HL-60 (cell line): ENCODE measurements around the gene ARID1B.

Experiments
- POLR2AphosphoS5 ChIP-seq: IDR thresholded peaks from 2 replicates; pipeline ENCODE4 v1.6.1; 2012; ENCODE audit warnings: low read depth
- TF ChIP-seq, protein P1 (sequence below): IDR thresholded peaks from one replicate; pipeline ENCODE4 v1.5.1; 2011; ENCODE audit warnings: low read length, control low read depth, inconsistent platforms; ENCODE audit not compliant: insufficient read depth

DNA sequence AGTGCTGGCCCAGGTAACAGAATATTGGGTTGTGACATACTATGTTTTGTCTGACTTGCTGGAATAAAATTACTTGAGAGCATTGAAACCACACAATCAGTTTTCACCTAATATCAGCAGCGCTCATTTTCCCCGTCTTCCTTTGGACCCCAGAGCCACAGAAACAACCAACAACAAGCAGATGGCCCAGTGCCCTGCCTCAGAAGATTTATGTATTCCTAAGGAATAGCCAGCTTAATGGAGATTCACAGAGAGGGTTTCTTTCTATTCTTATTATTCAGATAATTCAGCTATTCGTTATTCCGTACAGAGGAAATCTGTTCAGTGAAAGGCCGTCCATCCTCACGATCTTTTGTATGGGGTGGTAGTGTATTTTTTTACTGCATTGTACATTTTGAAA, 391.3 kb downstream of the ARID1B start:
- TF ChIP-seq, protein P1, sequence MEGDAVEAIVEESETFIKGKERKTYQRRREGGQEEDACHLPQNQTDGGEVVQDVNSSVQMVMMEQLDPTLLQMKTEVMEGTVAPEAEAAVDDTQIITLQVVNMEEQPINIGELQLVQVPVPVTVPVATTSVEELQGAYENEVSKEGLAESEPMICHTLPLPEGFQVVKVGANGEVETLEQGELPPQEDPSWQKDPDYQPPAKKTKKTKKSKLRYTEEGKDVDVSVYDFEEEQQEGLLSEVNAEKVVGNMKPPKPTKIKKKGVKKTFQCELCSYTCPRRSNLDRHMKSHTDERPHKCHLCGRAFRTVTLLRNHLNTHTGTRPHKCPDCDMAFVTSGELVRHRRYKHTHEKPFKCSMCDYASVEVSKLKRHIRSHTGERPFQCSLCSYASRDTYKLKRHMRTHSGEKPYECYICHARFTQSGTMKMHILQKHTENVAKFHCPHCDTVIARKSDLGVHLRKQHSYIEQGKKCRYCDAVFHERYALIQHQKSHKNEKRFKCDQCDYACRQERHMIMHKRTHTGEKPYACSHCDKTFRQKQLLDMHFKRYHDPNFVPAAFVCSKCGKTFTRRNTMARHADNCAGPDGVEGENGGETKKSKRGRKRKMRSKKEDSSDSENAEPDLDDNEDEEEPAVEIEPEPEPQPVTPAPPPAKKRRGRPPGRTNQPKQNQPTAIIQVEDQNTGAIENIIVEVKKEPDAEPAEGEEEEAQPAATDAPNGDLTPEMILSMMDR: no peak
- TF ChIP-seq POLR2AphosphoS5: no peak
